Caco-2 (cell line): ENCODE measurements around the gene LEMD2. TPM values are rescaled to one million over a fixed set of nuclear protein-coding genes. Genes with fewer than 3 reads are reported as not detected.

Source experiments
- BruUV-seq: library from RNA; stranded (reverse); fragments of 400-500 nt; replicated peaks from 2 replicates; lab custom pipeline; 2021; lab: Mats Ljungman, UMichigan
- CTCF ChIA-PET: fragments of 300-600 bp; sonication (Branson Sonifier 250); formaldehyde crosslinking; loops from one replicate; lab custom pipeline; 2022; ENCODE audit warnings: antibody characterized with exemption; lab: Charles Lee
- POLR2A ChIA-PET: fragments of 300-600 bp; sonication (Branson Sonifier 250); formaldehyde crosslinking; loops from one replicate; lab custom pipeline; 2022; ENCODE audit warnings: antibody characterized with exemption; lab: Charles Lee
- DNase-seq, 2 experiments: peaks; one replicate each; pipeline versions ENCODE4 v3.0.0 to v3.0.0-alpha.2; 2020 to 2022
- H3K27me3 ChIP-seq: replicated peaks from 2 replicates; pipeline ENCODE4 v1.6.0; 2011; ENCODE audit warnings: low read length; ENCODE audit not compliant: control insufficient read depth, insufficient read depth
- H3K36me3 ChIP-seq: 2 replicates; pipeline ENCODE4 v1.5.1; 2011; ENCODE audit warnings: low read length; ENCODE audit not compliant: control insufficient read depth, insufficient read depth
- H3K4me1 ChIP-seq: fragments of 250-450 bp; sonication (Bioruptor Pico); 2 replicates; pipeline ENCODE4 v1.5.1; 2020; ENCODE audit warnings: mild to moderate bottlenecking
- H3K4me3 ChIP-seq: 2 replicates; pipeline ENCODE4 v1.5.1; 2011; ENCODE audit warnings: low read depth, mild to moderate bottlenecking, control low read depth, low read length
- H3K9me3 ChIP-seq: fragments of 250-450 bp; sonication (Bioruptor Pico); 2 replicates; pipeline ENCODE4 v1.5.1; 2020; ENCODE audit warnings: mild to moderate bottlenecking, moderate library complexity
- H3K27ac Mint-ChIP-seq: one replicate; pipeline ENCODE4 v1.8.0; 2022; ENCODE audit warnings: mixed read lengths; ENCODE audit not compliant: unreplicated experiment
- H3K27me3 Mint-ChIP-seq: one replicate; pipeline ENCODE4 v1.8.0; 2022; ENCODE audit warnings: mixed read lengths; ENCODE audit not compliant: insufficient read depth, unreplicated experiment
- H3K36me3 Mint-ChIP-seq: one replicate; pipeline ENCODE4 v1.8.0; 2022; ENCODE audit warnings: mild to moderate bottlenecking, mixed read lengths; ENCODE audit not compliant: insufficient read depth, unreplicated experiment
- H3K4me1 Mint-ChIP-seq: one replicate; pipeline ENCODE4 v1.8.0; 2022; ENCODE audit warnings: low read depth, mixed read lengths; ENCODE audit not compliant: unreplicated experiment
- H3K4me3 Mint-ChIP-seq: one replicate; pipeline ENCODE4 v1.8.0; 2022; ENCODE audit warnings: mild to moderate bottlenecking, moderate library complexity, mixed read lengths; ENCODE audit not compliant: unreplicated experiment
- H3K9me3 Mint-ChIP-seq: one replicate; pipeline ENCODE4 v1.8.0; 2022; ENCODE audit warnings: mixed read lengths; ENCODE audit not compliant: unreplicated experiment
- CTCF ChIP-seq, 2 experiments: fragments of 200-600 bp in 1 of 2; IDR thresholded peaks; 1 replicate in 1 of 2; 2 replicates in 1 of 2; pipeline versions ENCODE4 v1.5.1 to v1.8.0; 2011 to 2022; ENCODE audit warnings: antibody characterized with exemption in 1 of 2, control low read depth in 1 of 2, inconsistent platforms in 1 of 2, low read depth in 1 of 2, low read length in 1 of 2, mild to moderate bottlenecking in 1 of 2, moderate library complexity in 1 of 2; ENCODE audit not compliant: insufficient read depth in 1 of 2, severe bottlenecking in 1 of 2, unreplicated experiment in 1 of 2
- intact Hi-C: fragments of 100-400 bp; cut with micrococcal nuclease; formaldehyde crosslinking; loops from one replicate; pipeline ENCODE4 v1.10.0; 2022; ENCODE audit not compliant: unreplicated experiment
- total RNA-seq: library from RNA; stranded (reverse); gene quantifications from 2 replicates; pipeline ENCODE4 v1.2.3, GENCODE V29; 2022

The LEMD2 gene
- total RNA-seq, 1 experiment from 2014 or later, result 53.2 TPM

- Mint-ChIP-seq H3K27ac (no peak overlapping the region), H3K9me3 (no peaks in the 10 kb centered on the region), H3K36me3 (no peaks in the 10 kb centered on the region), H3K4me3 (no peak overlapping the region), H3K4me1 (no peaks in the 10 kb centered on the region), H3K27me3 (peaks cover 29% of the 10 kb centered on the region)
- peak; percentile 28 to 63 for TF ChIP-seq CTCF (IDR thresholded peaks at IDR 0.05; ENCODE audit: insufficient read depth in 1 of 2, low read depth in 1 of 2, low read length in 1 of 2, severe bottlenecking in 1 of 2, unreplicated experiment in 1 of 2)
- intact Hi-C loops, result loop anchor here (10.0 kb wide), 1 partner anchor 322 kb away; no protein-coding TSS in a partner anchor
- Histone ChIP-seq H3K4me1 (no peaks in the 10 kb centered on the region), H3K27me3 (no peaks in the 10 kb centered on the region), H3K9me3 (no peaks in the 10 kb centered on the region), H3K4me3 (no peak overlapping the region), H3K36me3 (no peaks in the 10 kb centered on the region)
- ChIA-PET CTCF (interaction anchor here (0.9 kb wide), 1 partner anchor 16 kb away, joined by 3 read pairs; no protein-coding TSS in a partner anchor), POLR2A (no interaction called here)
- DNase-seq, result peak; percentile 69 to 85
- BruUV-seq, result no TSS peak
These were observed 23.7 kb upstream of the LEMD2 start for GRCh38 chr6:33812669-33813068.

- TF ChIP-seq CTCF (IDR thresholded peaks at IDR 0.05; ENCODE audit: insufficient read depth in 1 of 2, low read depth in 1 of 2, low read length in 1 of 2, severe bottlenecking in 1 of 2, unreplicated experiment in 1 of 2), result no peak
- Mint-ChIP-seq H3K4me1 (no peaks in the 10 kb centered on the region), H3K36me3 (no peaks in the 10 kb centered on the region), H3K4me3 (no peak overlapping the region), H3K27ac (no peak overlapping the region), H3K9me3 (no peaks in the 10 kb centered on the region), H3K27me3 (peaks cover 31% of the 10 kb centered on the region)
- BruUV-seq, result no TSS peak
- no peak overlapping the region for H3K4me3 ChIP-seq
- no peak for DNase-seq
- H3K27me3 ChIP-seq, result no peaks in the 10 kb centered on the region; the same call in none of the 2 replicates
- H3K4me1 ChIP-seq, result no peaks in the 10 kb centered on the region
- POLR2A ChIA-PET, result no interaction called here
- intact Hi-C loops, result no loop called here
- H3K36me3 ChIP-seq, result no peaks in the 10 kb centered on the region
- no peaks in the 10 kb centered on the region for H3K9me3 ChIP-seq
- CTCF ChIA-PET, result no interaction called here
These were observed 20.7 kb upstream of the LEMD2 start for GRCh38 chr6:33809594-33809993.

- ChIA-PET CTCF (no interaction called here), POLR2A (no interaction called here)
- Histone ChIP-seq H3K27me3 (no peaks in the 10 kb centered on the region; the same call in none of the 2 replicates), H3K4me1 (no peaks in the 10 kb centered on the region), H3K36me3 (no peaks in the 10 kb centered on the region), H3K9me3 (no peaks in the 10 kb centered on the region), H3K4me3 (no peak overlapping the region)
- H3K4me1 Mint-ChIP-seq, result no peaks in the 10 kb centered on the region
- H3K27me3 Mint-ChIP-seq, result peaks cover 34% of the 10 kb centered on the region
- no peaks in the 10 kb centered on the region for H3K9me3 Mint-ChIP-seq
- H3K4me3 Mint-ChIP-seq, result no peak overlapping the region
- H3K27ac Mint-ChIP-seq, result no peak overlapping the region
- H3K36me3 Mint-ChIP-seq, result no peaks in the 10 kb centered on the region
- no peak for DNase-seq
- intact Hi-C loops, result no loop called here
- BruUV-seq, result no TSS peak
- TF ChIP-seq CTCF (IDR thresholded peaks at IDR 0.05; ENCODE audit: insufficient read depth in 1 of 2, low read depth in 1 of 2, low read length in 1 of 2, severe bottlenecking in 1 of 2, unreplicated experiment in 1 of 2), result no peak
These were observed 19.8 kb upstream of the LEMD2 start for GRCh38 chr6:33808641-33809180.
